Fibroblast of pulmonary artery (primary cell): ENCODE measurements around the gene CAMK2B.

Source experiments
- DNase-seq: peaks from one replicate; pipeline ENCODE4 v3.0.0-alpha.2; 2010; ENCODE audit warnings: low read depth
- H3K4me3 ChIP-seq: replicated peaks from 2 replicates; pipeline ENCODE4 v1.5.1; 2011; ENCODE audit warnings: low read depth, mild to moderate bottlenecking, control low read depth, low read length, moderate library complexity
- CTCF ChIP-seq: IDR thresholded peaks from 2 replicates; pipeline ENCODE4 v1.5.1; 2011; ENCODE audit warnings: mild to moderate bottlenecking, control low read depth, low read length, inconsistent platforms; ENCODE audit errors: missing control alignments

Gene CAMK2B

GRCh38 chr7:44239361-44239760 is 86.0 kb downstream of the CAMK2B start:
- DNase-seq = no peak
- no peak overlapping the region for H3K4me3 ChIP-seq
- TF ChIP-seq CTCF = no peak

- no peak for TF ChIP-seq CTCF
- no peak overlapping the region for H3K4me3 ChIP-seq
- no peak for DNase-seq
Observed at GRCh38 chr7:44238116-44238695, 87.2 kb downstream of the CAMK2B start.

GRCh38 chr7:44237696-44238095 is 87.7 kb downstream of the CAMK2B start:
- no peak for TF ChIP-seq CTCF

GRCh38 chr7:44236333-44236728 is 89.1 kb downstream of the CAMK2B start:
- no peak overlapping the region for H3K4me3 ChIP-seq
- DNase-seq = no peak
- TF ChIP-seq CTCF = no peak

More at GRCh38 chr7:44237696-44238095, 87.7 kb downstream of the CAMK2B start:
- no peak overlapping the region for H3K4me3 ChIP-seq
- no peak for DNase-seq

- no peak overlapping the region for H3K4me3 ChIP-seq
- TF ChIP-seq CTCF = no peak
- no peak for DNase-seq
Observed at GRCh38 chr7:44235582-44236332, 89.6 kb downstream of the CAMK2B start.

- no peak for TF ChIP-seq CTCF
- DNase-seq = no peak
- no peak overlapping the region for H3K4me3 ChIP-seq
Observed at GRCh38 chr7:44235066-44235465, 90.3 kb downstream of the CAMK2B start.
